ENCODE data around the gene C16orf96. TPM values are rescaled to one million over a fixed set of nuclear protein-coding genes. Genes with fewer than 3 reads are reported as not detected.

C16orf96 gene
- total and polyA plus RNA-seq, 8 donors: 0.17 to 0.45 (median 0.33) TPM

GRCh38 chr16:4624015-4624826 lies 68.1 kb downstream of the C16orf96 start, which contains the start of gene MGRN1:
Gene MGRN1, plus strand, starts transcription at chr16:4624826. Its CDS starts 135 bp downstream, at chr16:4624961.
- peak; percentile 89 for TF ChIP-seq CTCF (IDR thresholded peaks at IDR 0.05)
- no peaks in the 10 kb centered on the region for H3K36me3 ChIP-seq
- peaks cover 10 to 48% of the 10 kb centered on the region in 2 donors for H3K4me1 ChIP-seq
- DNase-seq (peak; percentile 96 to 98 (median 98)), ATAC-seq (peak; percentile 98)
- H3K4me3 ChIP-seq: peak within 1 kb of the TSS; percentile 96 to 99
- no peaks in the 10 kb centered on the region for H3K9me3 ChIP-seq
- intact Hi-C loops (cut with DNase I): no loop called here
- no peaks in the 10 kb centered on the region for H3K27me3 ChIP-seq
- H3K27ac ChIP-seq: peak within 1 kb of the TSS; percentile 95 to 98

DNA sequence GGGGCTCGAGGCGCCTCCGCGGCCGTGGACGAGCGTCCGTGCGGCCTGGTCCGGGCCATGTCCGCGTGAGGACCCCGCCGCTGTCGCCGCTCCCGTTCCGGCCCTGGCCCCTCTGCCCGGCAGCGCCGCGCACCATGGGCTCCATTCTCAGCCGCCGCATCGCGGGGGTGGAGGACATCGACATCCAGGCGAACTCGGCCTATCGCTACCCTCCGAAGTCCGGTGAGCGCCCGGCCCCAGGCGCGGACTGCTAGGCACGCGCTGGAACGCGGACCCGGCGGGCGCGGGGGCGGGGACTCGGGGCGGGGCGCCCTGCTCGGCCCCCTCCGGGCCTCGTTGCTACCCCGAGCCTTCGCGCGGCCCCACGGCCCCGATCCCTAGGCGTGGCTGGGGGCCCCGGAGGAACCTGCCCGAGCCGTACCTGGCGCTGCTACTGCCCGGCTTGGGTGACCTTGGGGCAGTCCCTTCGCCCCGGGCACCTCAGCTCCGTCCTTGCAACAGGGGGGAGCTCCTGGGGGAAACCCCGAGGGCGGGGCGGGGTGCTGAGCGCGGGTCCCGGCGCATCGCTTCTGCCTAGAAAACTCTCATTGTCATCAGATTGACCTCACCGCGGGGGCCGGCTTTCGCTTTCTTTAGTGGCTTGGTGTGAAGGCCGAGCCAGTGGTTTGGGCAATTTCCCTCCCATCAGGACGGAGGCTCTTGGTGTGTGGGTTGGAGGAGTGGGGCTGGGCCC lies 68.9 kb downstream of the C16orf96 start:
- intact Hi-C loops (cut with DNase I): no loop called here
- Histone ChIP-seq H3K27ac (peak overlapping the region; percentile 95 to 98), H3K4me3 (peak overlapping the region; percentile 96 to 99), H3K4me1 (peaks cover 10 to 48% of the 10 kb centered on the region in 2 donors), H3K27me3 (no peaks in the 10 kb centered on the region), H3K9me3 (no peaks in the 10 kb centered on the region), H3K36me3 (no peaks in the 10 kb centered on the region)
- DNase-seq (peak in 3 of 4 donors; percentile 57 to 94 (median 77)), ATAC-seq (peak; percentile 20)
- TF ChIP-seq CTCF (IDR thresholded peaks at IDR 0.05): no peak

GRCh38 chr16:4625560-4626159 lies 69.5 kb downstream of the C16orf96 start:
- intact Hi-C loops (cut with DNase I): no loop called here
- no peak for TF ChIP-seq CTCF (IDR thresholded peaks at IDR 0.05)
- Histone ChIP-seq H3K4me1 (peaks cover 10 to 52% of the 10 kb centered on the region in 2 donors), H3K27ac (peak overlapping the region; percentile 95 to 98), H3K4me3 (peak overlapping the region; percentile 96 to 99), H3K27me3 (no peaks in the 10 kb centered on the region), H3K9me3 (no peaks in the 10 kb centered on the region), H3K36me3 (no peaks in the 10 kb centered on the region)
- peak in 1 of 4 donors; percentile 64 for DNase-seq
- peak; percentile 2 for ATAC-seq

DNA sequence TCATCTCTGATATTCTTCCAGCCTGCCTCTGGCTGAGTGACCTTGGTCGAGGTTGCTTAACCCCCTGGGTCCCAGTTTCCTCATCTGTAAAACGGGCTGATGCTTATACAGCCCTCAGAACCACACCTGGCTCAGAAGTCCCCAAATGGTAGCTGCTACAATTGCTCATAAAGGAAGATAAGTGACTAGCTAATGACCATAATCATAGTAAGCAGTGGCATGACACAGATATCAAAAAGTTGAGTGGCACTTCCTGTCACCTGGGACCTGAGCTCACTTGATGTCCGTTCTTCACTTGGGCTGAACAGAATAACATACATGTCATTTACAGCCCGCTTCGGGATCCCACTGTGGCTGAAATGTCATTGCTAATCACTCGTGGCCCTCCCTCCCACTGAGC lies 70.3 kb downstream of the C16orf96 start:
- no peaks in the 10 kb centered on the region for H3K36me3 ChIP-seq
- DNase-seq: no peak
- no peaks in the 10 kb centered on the region for H3K9me3 ChIP-seq
- no peak for ATAC-seq
- H3K4me3 ChIP-seq: peak overlapping the region; percentile 96 to 99
- peak overlapping the region; percentile 95 to 98 for H3K27ac ChIP-seq
- no peak for TF ChIP-seq CTCF (IDR thresholded peaks at IDR 0.05)
- H3K4me1 ChIP-seq: peaks cover 10 to 59% of the 10 kb centered on the region in 2 donors
- intact Hi-C loops (cut with DNase I): no loop called here
- no peaks in the 10 kb centered on the region for H3K27me3 ChIP-seq

All from left lung (tissue), 10 donors.